ENCODE results near the gene TSR3. TPM values are rescaled to one million over a fixed set of nuclear protein-coding genes. Genes with fewer than 3 reads are reported as not detected.

Gene TSR3
- total RNA-seq, 1 experiment from 2014 or later, result 58.8 TPM

- Histone ChIP-seq H2BK5ac (ENCODE audit: insufficient read length, low read length) (no peak overlapping the region), H3K23me2 (ENCODE audit: insufficient read length, low read depth, low read length, poor library complexity, severe bottlenecking) (no peaks in the 10 kb centered on the region), H4K5ac (ENCODE audit: insufficient read length, low read depth, low read length) (no peak overlapping the region), H3K79me2 (ENCODE audit: insufficient read depth, low read length) (peaks cover 20% of the 10 kb centered on the region; the same call in 1 of the 2 replicates), H2AFZ (ENCODE audit: low read length) (no peak overlapping the region), H3K9ac (ENCODE audit: extremely low read depth, insufficient read length, low read length) (no peak overlapping the region), H4K91ac (ENCODE audit: insufficient read length, low read depth, low read length) (no peak overlapping the region), H2BK12ac (ENCODE audit: insufficient read length, low read depth, low read length) (no peak overlapping the region), H2BK15ac (ENCODE audit: low read depth, low read length) (no peak overlapping the region), H4K20me1 (ENCODE audit: control insufficient read depth, insufficient read depth, insufficient read length) (no peaks in the 10 kb centered on the region), H3T11ph (ENCODE audit: low read length) (no peak overlapping the region), H3K23ac (ENCODE audit: insufficient read length, low read depth, low read length) (no peak overlapping the region), H3K79me1 (ENCODE audit: insufficient read depth, low read depth, low read length, poor library complexity, severe bottlenecking) (peaks cover 5% of the 10 kb centered on the region), H2BK120ac (ENCODE audit: low read depth, low read length, poor library complexity, severe bottlenecking) (no peak overlapping the region), H2AK5ac (ENCODE audit: insufficient read length, low read length) (no peak overlapping the region), H3K27ac (ENCODE audit: insufficient read length, low read depth, low read length) (no peak overlapping the region), H3K56ac (ENCODE audit: insufficient read length, low read depth, low read length) (no peak overlapping the region), H3K4ac (ENCODE audit: low read depth, low read length) (no peak overlapping the region), H2BK20ac (ENCODE audit: low read depth, low read length, poor library complexity, severe bottlenecking) (no peak overlapping the region), H3K27me3 (ENCODE audit: insufficient read depth, low read length) (no peaks in the 10 kb centered on the region), H4K8ac (replicated peaks; ENCODE audit: insufficient read length, low read depth, low read length) (no peak overlapping the region), H3K4me1 (ENCODE audit: insufficient read depth, low read length) (no peaks in the 10 kb centered on the region), H3K9me3 (ENCODE audit: control insufficient read depth, low read depth, low read length) (no peaks in the 10 kb centered on the region), H3K18ac (ENCODE audit: insufficient read length, low read depth, low read length) (no peak overlapping the region), H3K14ac (ENCODE audit: insufficient read depth, low read length) (no peak overlapping the region), H3K4me2 (ENCODE audit: insufficient read depth, insufficient read length, low read length) (no peak overlapping the region)
- no peak for TF ChIP-seq CTCF (conservative IDR thresholded peaks at IDR 0.05)
- peaks cover 52 to 91% (median 79%) of the 10 kb centered on the region in 3 experiments; a peak in 6 of 7 replicates for H3K36me3 Mint-ChIP-seq (ENCODE audit: insufficient read depth in 1 of 3, low read depth in 3 of 3)
- no CpG with 5 or more reads among the region's 32 CpGs for WGBS (ENCODE audit: extremely low coverage, insufficient read length, low lambda C conversion rate)
- no peaks in the 10 kb centered on the region for H3K9me3 Mint-ChIP-seq
- H3K4me3 Mint-ChIP-seq, result no peak overlapping the region
- peak overlapping the region in 1 of 3 experiments; percentile 87; a peak in 1 of 7 replicates for H3K27ac Mint-ChIP-seq
- H3K27me3 Mint-ChIP-seq (ENCODE audit: low read depth), result no peaks in the 10 kb centered on the region
- no peak for DNase-seq
- H3K4me1 Mint-ChIP-seq, result 0 out of 4 replicates have a peak, but pooled peaks cover 2% of the 10 kb centered on the region in 2 experiments
Observed at GRCh38 chr16:1317479-1318267, 34.0 kb downstream of the TSR3 start.
